GM21723 (cell line): Measurements from ENCODE around the gene FABP1.

ENCODE experiments used
- ATAC-seq: cut with Tn5 transposase; IDR thresholded peaks from one replicate; pipeline ENCODE4 v1.9.1; 2021; ENCODE audit warnings: mild to moderate bottlenecking, moderate library complexity; ENCODE audit not compliant: unreplicated experiment

FABP1 gene

DNA sequence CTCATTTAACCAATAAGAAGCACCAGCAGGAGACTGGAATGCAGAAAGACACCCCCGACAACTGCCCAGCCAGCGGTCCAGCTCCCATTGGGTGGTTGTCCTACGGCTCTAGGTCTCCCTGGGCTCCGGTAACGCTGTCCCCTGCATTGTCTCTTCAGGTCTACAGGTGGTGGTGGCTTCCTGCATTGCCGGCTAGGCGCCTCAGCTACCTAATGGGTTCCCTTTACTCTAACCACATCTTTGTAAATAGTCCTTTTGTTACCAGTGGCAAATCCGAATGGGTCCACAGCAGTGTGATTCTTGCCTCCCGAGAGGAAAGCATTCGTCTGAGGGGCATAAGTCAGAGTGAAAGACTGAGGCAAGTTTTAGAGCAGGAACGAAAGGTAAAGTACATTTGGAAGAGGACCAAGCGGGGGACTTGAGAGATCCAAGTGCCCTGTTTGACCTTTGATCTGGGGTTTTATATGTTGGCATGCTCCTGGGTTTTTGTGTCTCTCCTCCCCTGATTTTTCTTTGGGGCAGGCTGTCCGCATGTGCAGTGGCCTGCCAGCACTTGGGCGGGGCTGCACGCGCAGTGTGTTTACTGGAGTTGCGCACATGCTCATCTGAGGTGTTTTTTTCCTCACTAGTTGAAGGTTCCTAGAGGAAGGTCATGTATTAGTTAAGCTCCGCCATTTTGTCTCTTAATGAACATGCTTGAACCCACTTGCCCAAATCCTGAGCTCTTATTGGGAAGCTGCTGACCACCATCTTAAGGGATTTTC lies 11.0 kb downstream of the FABP1 start:
- ATAC-seq, result no peak

- ATAC-seq, result no peak
Measured at GRCh38 chr2:88115825-88116518, 11.9 kb downstream of the FABP1 start.

GRCh38 chr2:88114889-88115288 lies 13.0 kb downstream of the FABP1 start:
- no peak for ATAC-seq

- ATAC-seq, result no peak
Measured at GRCh38 chr2:88113069-88113468, 14.8 kb downstream of the FABP1 start.

GRCh38 chr2:88110830-88111229 lies 17.0 kb downstream of the FABP1 start:
- no peak for ATAC-seq

GRCh38 chr2:88108796-88109195 lies 19.1 kb downstream of the FABP1 start:
- no peak for ATAC-seq

DNA sequence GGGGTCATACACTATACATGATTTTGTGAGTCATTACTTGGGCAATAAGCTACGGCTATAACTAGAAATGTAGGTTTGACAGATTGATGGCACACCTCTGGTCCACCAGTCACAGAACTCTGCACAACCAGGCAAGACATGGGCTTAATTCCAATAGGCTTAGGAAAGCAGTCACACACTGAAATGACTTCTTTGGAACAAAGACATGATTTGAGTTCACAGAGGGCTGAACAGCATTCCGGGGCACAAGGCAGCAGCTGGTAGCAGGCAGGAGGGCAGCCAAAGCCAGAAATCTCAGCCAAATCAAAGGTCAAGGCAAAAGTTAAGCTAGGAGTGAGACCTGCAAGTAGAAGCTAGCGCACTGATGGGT lies 27.4 kb downstream of the FABP1 start:
- ATAC-seq, result no peak

DNA sequence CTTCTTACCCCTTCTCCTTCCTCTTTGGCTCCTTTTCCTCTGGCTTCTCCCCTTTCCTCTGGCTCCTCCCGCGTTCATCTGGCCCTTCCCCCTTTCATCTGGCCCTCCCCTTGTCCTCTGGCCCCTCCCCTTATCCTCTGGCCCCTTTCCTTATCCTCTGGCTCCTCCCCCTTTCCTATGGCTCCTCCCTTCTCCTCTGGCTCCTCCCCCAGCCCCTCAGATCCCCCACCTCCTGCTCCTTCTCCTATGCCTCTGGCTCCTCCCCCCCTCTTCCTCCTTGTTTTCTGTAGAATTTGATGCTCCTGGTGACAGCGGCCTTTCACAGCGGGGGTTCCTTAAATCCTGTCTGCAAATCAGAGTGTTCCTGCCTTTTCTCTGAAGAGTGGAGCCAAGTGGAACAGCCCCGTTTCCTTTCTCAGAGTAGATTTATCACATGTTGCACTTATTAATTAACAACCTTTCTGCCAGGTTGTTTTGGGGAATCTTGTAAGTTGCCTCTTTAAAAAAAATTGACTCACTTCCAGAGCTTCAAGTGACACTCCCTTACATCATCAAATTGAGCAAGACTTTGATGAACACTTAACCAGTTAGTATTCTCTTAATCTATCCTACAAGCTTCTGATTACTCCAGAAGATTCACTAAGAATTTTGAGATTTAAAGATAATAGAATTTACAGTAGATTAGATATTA lies 27.9 kb downstream of the FABP1 start:
- no peak for ATAC-seq

DNA sequence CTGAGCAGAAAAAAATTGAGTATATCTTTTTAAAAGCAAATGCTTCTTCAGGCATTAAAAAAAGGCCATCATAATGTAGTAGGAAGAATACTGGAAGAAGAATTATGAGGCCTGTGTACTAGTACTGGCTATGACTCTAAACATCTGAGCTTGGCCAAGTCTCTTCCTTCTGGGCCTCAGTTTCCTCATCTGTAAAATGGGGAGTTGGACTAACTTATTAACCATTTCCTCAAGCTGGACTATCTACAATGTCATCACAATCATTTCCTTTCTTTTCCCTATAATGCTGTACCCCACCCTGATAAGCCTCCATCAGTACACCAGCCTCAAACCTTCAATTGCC lies 29.3 kb downstream of the FABP1 start:
- ATAC-seq, result no peak

DNA sequence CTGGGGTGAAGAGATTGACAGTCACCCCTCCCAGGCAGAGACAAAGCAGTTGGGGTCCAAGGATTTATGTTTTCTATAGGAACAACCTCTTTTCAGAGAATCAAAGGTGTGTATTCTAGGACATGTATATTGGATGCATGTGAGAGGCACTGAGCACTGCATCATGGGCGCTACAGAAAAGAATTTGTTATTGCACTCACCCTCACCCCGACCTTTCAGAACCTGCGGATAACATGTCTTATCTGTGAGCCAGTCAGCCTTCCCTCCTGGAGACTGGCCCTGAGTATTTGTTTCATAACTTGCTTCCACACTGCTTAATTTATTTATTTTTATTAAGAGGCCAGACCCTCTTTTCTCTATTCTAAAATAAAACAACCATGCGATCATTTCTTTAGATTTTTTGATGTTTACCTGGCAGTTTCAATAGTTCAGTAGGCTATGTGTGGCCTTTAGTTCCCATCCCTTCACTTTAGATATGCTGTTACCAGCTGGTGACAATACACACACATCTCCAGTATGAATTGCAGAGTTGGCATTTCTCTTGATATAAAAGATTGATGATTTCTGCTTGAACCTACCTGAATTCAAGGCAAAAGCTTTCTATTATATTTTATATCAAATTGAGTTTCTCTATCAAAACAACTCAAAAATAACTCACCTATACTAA lies 29.8 kb downstream of the FABP1 start:
- no peak for ATAC-seq

GRCh38 chr2:88097192-88097591 lies 30.7 kb downstream of the FABP1 start:
- no peak for ATAC-seq

DNA sequence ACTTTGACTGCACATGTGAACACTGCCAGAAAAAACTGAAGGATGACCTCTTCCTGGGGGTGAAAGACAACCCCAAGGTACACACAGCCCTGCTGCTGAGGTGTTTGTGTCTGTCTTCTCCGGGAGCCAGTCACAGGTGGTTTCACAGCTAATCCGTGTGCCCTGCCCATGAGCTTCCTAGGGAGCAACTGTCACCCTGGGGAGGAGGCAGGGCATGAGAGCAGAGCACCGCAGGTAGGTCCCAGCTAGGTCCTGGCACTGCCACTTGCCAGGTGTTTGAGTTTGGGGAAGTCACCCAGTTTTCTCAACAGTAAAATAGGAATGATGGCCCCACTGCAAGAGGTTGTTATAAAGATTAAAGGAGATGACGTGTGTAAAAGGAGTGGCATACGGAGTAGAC lies 31.2 kb downstream of the FABP1 start:
- ATAC-seq, result no peak

- no peak for ATAC-seq
Measured at GRCh38 chr2:88095022-88095421, 32.8 kb downstream of the FABP1 start.

- ATAC-seq, result no peak
Measured at GRCh38 chr2:88092773-88093172, 35.1 kb downstream of the FABP1 start.

GRCh38 chr2:88091943-88092342 lies 35.9 kb downstream of the FABP1 start:
- ATAC-seq, result no peak

DNA sequence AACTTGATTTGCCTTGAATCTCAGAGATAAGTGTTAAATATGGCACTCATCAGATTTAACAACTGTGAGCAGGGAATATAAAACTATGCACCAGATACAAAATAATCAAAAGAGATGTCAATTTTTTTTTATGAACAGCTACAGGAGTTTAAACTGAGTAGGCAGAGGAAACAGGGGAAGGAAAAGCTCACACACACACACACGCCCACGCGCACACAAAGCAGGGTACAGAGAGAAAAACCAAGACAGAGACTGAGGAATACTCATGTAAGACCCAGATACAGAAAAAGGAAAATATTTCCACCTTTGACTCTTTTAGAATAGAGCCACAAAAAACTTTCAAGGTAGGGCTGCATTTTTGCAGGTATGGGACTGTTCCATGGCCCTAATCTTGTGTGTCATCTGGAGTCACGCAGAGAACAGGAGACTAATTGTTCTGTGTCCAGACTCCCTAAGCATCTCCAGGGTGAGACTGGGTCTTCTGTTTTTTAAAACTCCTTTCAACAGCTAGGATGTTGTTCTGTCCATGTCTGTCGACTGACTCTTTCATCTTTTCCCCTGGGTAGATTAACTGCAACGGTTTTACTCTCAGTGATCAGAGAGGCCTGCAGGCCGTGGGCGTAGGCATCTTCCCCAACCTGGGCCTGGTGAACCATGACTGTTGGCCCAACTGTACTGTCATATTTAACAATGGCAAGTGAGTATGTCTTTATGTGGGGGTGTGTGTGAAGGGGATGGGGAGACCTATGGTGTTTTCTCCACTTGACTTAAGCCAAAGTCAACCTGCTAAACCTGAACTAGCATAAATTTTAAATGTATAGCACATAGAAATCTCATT lies 37.2 kb downstream of the FABP1 start:
- no peak for ATAC-seq

GRCh38 chr2:88088999-88089398 lies 38.9 kb downstream of the FABP1 start:
- ATAC-seq, result no peak

- ATAC-seq, result no peak
Measured at GRCh38 chr2:88087763-88088162, 40.1 kb downstream of the FABP1 start.

DNA sequence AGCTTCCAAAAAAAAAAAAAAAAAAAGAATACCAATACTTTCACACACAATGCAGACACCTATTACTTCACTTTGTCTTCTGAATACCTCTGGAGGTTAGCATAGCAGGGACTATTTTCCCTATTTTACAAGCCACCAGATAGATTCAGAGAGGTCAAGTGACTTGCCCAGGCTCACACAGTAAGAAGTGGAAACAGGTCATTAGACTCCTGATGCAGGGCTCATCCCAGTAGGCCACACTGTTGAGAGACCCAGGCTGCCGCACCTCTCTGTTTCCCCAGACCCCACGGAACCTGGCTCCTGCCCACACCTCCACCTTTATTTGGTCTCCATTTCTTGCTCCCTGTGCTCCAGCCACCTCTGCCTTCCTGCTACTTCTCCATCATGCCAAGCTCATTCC lies 40.8 kb downstream of the FABP1 start:
- ATAC-seq, result no peak

DNA sequence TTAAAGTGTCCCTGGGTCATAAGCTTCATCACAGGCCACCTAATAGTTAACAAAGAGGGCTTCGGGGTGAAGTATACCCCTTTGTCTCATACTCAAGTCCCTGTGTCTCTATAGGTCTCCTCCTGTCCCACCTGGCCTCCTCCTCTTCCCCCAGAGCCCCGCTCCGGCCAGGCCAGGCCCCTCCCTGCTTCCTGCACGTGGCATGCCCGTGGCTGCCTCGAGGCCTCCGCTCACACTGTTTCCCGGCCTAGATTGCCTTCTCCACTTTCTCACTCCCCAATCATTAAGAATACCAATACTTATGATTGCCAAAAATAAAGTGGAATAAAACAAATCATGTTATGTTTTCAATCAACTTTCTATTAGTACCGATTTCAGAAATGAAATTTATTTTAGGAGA lies 41.5 kb downstream of the FABP1 start:
- no peak for ATAC-seq

DNA sequence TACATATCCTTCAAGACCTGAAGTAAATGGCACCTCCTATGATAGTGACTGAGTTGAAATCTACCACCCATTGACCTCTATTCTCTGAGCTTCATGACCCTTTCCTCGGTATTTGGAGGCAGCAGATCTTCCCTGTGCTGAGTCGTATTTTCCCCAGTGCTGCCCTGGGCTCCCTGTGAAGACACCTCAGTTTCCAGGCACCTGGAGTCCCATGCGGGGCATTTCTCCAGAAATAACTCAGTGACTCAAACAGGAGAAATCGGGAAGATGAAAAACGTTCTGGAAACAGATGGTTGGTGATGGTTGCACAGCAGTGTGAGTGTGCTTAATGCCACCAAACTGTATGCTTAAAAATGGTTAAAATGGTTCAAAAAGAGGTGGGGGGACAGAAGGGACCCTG lies 42.3 kb downstream of the FABP1 start:
- no peak for ATAC-seq
